ENCODE measurements around the gene OR52A1. TPM values are rescaled to one million over a fixed set of nuclear protein-coding genes. Genes with fewer than 3 reads are reported as not detected.

OR52A1 gene
- total RNA-seq, 1 experiment from 2014 or later: 0.42 TPM

DNA sequence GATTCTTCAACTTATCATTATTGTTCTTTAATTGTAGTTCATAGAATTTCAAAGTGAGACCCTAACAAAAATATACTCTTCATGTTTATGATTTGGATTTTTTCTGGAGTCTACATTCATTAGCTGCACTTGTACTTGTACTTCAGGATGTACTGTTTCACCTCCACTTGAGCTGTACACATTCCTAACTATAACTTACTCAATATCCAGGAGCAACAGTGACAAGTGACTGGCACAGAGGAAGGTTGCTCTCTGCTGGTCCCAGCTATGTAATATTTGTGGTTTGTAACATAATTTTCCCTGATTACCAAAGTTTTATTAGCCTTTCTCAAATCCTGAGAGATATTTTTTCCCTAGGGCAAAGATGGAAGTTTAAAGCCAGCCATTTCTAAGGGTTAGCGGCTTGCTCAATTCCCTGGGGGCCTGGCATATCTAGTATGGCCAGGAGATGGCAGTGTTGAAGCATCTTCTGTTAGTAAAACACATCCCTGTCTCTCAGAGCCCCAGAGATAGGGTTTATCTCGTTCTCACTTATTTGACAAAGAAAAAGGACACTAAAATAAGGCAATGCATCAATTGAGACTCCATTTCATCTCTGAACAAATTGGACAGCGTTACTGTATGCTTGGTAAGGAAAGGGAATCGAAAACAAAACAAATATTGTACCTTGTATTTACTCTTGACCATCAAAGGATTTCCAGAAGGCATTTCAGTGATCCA lies 30.6 kb downstream of the OR52A1 start:
- no peak overlapping the region for H3K23ac ChIP-seq (ENCODE audit: insufficient read length, low read depth, low read length)
- no peak overlapping the region for H2BK12ac ChIP-seq (ENCODE audit: insufficient read length, low read depth, low read length)
- Mint-ChIP-seq H3K27ac (no peak overlapping the region; a peak in 1 of 7 replicates), H3K4me3 (no peak overlapping the region), H3K4me1 (peaks cover 3% of the 10 kb centered on the region in 2 experiments; a peak in 3 of 4 replicates), H3K9me3 (no peaks in the 10 kb centered on the region), H3K27me3 (ENCODE audit: low read depth) (no peaks in the 10 kb centered on the region), H3K36me3 (ENCODE audit: insufficient read depth in 1 of 3, low read depth in 3 of 3) (no peaks in the 10 kb centered on the region)
- H3K14ac ChIP-seq (ENCODE audit: insufficient read depth, low read length): no peak overlapping the region
- H2BK15ac ChIP-seq (ENCODE audit: low read depth, low read length): no peak overlapping the region
- H3K4me1 ChIP-seq (ENCODE audit: insufficient read depth, low read length): no peaks in the 10 kb centered on the region
- no peaks in the 10 kb centered on the region for H4K20me1 ChIP-seq (ENCODE audit: control insufficient read depth, insufficient read depth, insufficient read length)
- no peak overlapping the region for H3K27ac ChIP-seq (ENCODE audit: insufficient read length, low read depth, low read length)
- H4K91ac ChIP-seq (ENCODE audit: insufficient read length, low read depth, low read length): no peak overlapping the region
- peak; percentile 71 for DNase-seq
- no peaks in the 10 kb centered on the region for H3K27me3 ChIP-seq (ENCODE audit: insufficient read depth, low read length)
- H3K9me3 ChIP-seq (ENCODE audit: control insufficient read depth, low read depth, low read length): no peaks in the 10 kb centered on the region
- H3K9ac ChIP-seq (ENCODE audit: extremely low read depth, insufficient read length, low read length): no peak overlapping the region
- no peaks in the 10 kb centered on the region for H3K79me1 ChIP-seq (ENCODE audit: insufficient read depth, low read depth, low read length, poor library complexity, severe bottlenecking)
- no peak overlapping the region for H4K5ac ChIP-seq (ENCODE audit: insufficient read length, low read depth, low read length)
- no peaks in the 10 kb centered on the region for H3K79me2 ChIP-seq (ENCODE audit: insufficient read depth, low read length)
- no peak overlapping the region for H2BK120ac ChIP-seq (ENCODE audit: low read depth, low read length, poor library complexity, severe bottlenecking)
- H3T11ph ChIP-seq (ENCODE audit: low read length): no peak overlapping the region
- no peak overlapping the region for H2AK5ac ChIP-seq (ENCODE audit: insufficient read length, low read length)
- no peak overlapping the region for H3K18ac ChIP-seq (ENCODE audit: insufficient read length, low read depth, low read length)
- H4K8ac ChIP-seq (replicated peaks; ENCODE audit: insufficient read length, low read depth, low read length): no peak overlapping the region
- no peaks in the 10 kb centered on the region for H3K23me2 ChIP-seq (ENCODE audit: insufficient read length, low read depth, low read length, poor library complexity, severe bottlenecking)
- no peak overlapping the region for H3K4me2 ChIP-seq (ENCODE audit: insufficient read depth, insufficient read length, low read length)
- H3K56ac ChIP-seq (ENCODE audit: insufficient read length, low read depth, low read length): no peak overlapping the region
- H2BK5ac ChIP-seq (ENCODE audit: insufficient read length, low read length): no peak overlapping the region
- TF ChIP-seq, protein P1, sequence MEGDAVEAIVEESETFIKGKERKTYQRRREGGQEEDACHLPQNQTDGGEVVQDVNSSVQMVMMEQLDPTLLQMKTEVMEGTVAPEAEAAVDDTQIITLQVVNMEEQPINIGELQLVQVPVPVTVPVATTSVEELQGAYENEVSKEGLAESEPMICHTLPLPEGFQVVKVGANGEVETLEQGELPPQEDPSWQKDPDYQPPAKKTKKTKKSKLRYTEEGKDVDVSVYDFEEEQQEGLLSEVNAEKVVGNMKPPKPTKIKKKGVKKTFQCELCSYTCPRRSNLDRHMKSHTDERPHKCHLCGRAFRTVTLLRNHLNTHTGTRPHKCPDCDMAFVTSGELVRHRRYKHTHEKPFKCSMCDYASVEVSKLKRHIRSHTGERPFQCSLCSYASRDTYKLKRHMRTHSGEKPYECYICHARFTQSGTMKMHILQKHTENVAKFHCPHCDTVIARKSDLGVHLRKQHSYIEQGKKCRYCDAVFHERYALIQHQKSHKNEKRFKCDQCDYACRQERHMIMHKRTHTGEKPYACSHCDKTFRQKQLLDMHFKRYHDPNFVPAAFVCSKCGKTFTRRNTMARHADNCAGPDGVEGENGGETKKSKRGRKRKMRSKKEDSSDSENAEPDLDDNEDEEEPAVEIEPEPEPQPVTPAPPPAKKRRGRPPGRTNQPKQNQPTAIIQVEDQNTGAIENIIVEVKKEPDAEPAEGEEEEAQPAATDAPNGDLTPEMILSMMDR (conservative IDR thresholded peaks at IDR 0.05): peak; percentile 91
- no peak overlapping the region for H3K4ac ChIP-seq (ENCODE audit: low read depth, low read length)
- H2BK20ac ChIP-seq (ENCODE audit: low read depth, low read length, poor library complexity, severe bottlenecking): no peak overlapping the region
- no peak overlapping the region for H2AFZ ChIP-seq (ENCODE audit: low read length)
- no CpG with 5 or more reads among the region's 4 CpGs for WGBS (ENCODE audit: extremely low coverage, insufficient read length, low lambda C conversion rate)

All from H9 (cell line).